ENCODE results near the gene SLC36A1. TPM values are rescaled to one million over a fixed set of nuclear protein-coding genes. Genes with fewer than 3 reads are reported as not detected.
"Not testable (repeated sequence)": the region's sequence is repeated elsewhere in the genome, so short reads cannot be mapped to it uniquely, and the experiment has no call there.

SLC36A1 gene
- polyA plus RNA-seq, 1 donor (not counting 4 experiments of a cell fraction or from before 2014, with no cell fraction given) = 9.6 TPM

DNA sequence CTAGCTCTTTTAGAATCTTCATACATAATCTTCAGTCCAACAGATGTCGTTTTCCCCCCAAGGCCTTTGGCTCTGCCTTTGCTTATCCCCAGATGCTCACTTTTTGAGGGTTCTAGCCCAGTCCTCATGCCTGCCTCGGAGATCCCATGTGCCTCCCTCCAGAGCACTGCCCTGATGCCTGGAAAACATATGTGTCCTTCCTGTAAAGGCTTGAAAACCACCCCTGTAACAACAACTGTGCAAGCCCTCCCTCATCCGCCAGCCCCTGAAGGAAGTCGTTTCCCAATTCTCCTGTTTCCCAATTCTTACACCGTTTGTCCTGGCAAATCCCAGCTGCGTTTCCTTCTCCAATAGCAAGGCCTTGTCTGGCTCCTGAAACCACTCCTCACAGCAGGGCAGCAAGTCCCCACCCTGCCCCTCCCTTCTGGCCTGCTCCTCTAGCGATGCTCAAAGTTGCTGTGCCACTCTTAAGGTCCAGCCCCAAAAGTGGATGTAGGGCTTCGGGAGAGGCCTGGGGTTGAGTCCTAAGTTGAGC is 52.2 kb downstream of the SLC36A1 start:
- dilution Hi-C loops (cut with MboI; ENCODE audit: extremely low pct_ligation_motif_present, low sequenced_read_pairs) = no loop called here
- H4K20me1 ChIP-seq (ENCODE audit: control insufficient read depth, extremely low read depth, insufficient read depth, low read length) = no peaks in the 10 kb centered on the region
- TF ChIP-seq EZH2 (IDR thresholded peaks at IDR 0.05; ENCODE audit: low read length) = no peak
- TF ChIP-seq, protein P1, sequence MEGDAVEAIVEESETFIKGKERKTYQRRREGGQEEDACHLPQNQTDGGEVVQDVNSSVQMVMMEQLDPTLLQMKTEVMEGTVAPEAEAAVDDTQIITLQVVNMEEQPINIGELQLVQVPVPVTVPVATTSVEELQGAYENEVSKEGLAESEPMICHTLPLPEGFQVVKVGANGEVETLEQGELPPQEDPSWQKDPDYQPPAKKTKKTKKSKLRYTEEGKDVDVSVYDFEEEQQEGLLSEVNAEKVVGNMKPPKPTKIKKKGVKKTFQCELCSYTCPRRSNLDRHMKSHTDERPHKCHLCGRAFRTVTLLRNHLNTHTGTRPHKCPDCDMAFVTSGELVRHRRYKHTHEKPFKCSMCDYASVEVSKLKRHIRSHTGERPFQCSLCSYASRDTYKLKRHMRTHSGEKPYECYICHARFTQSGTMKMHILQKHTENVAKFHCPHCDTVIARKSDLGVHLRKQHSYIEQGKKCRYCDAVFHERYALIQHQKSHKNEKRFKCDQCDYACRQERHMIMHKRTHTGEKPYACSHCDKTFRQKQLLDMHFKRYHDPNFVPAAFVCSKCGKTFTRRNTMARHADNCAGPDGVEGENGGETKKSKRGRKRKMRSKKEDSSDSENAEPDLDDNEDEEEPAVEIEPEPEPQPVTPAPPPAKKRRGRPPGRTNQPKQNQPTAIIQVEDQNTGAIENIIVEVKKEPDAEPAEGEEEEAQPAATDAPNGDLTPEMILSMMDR (optimal IDR thresholded peaks at IDR 0.05 in 1 of 3, IDR thresholded peaks at IDR 0.05 in 1 of 3, conservative IDR thresholded peaks at IDR 0.05 in 1 of 3; ENCODE audit: extremely low read depth in 1 of 3, insufficient read depth in 2 of 3, low read length in 3 of 3) = no peak
- H3K4me1 ChIP-seq (ENCODE audit: control insufficient read depth, extremely low read depth, insufficient read depth, low read length) = no peaks in the 10 kb centered on the region
- H3K79me2 ChIP-seq (ENCODE audit: control insufficient read depth, insufficient read depth, low read length) = no peaks in the 10 kb centered on the region
- DNase-seq (ENCODE audit: low read depth, low spot score) = no peak
- H3K9me1 ChIP-seq (ENCODE audit: control insufficient read depth, extremely low read depth, insufficient read depth, low read length) = no peaks in the 10 kb centered on the region
- H3K27me3 ChIP-seq (ENCODE audit: control insufficient read depth, extremely low read depth, insufficient read depth, low read length) = no peaks in the 10 kb centered on the region
- no peak overlapping the region for H3K4me2 ChIP-seq (ENCODE audit: control insufficient read depth, extremely low read depth, insufficient read depth, low read depth, low read length)
- no peak for FAIRE-seq
- no peak overlapping the region for H3K9ac ChIP-seq (ENCODE audit: control insufficient read depth, extremely low read depth, insufficient read depth, low read length)
- no peaks in the 10 kb centered on the region for H3K9me3 ChIP-seq (ENCODE audit: control insufficient read depth, low read depth, low read length)
- no peak overlapping the region for H2AFZ ChIP-seq (ENCODE audit: control insufficient read depth, low read length)
- H3K36me3 ChIP-seq (ENCODE audit: control insufficient read depth in 2 of 2, extremely low read depth in 1 of 2, insufficient read depth in 2 of 2, low read length in 2 of 2) = peaks cover 1 to 4% of the 10 kb centered on the region in 2 experiments
- no peak overlapping the region for H3K4me3 ChIP-seq (ENCODE audit: control insufficient read depth in 2 of 3, extremely low read depth in 1 of 3, insufficient read depth in 2 of 3, low read depth in 1 of 3, low read length in 3 of 3)
- H3K27ac ChIP-seq (ENCODE audit: control insufficient read depth, insufficient read depth, low read length) = no peak overlapping the region

DNA sequence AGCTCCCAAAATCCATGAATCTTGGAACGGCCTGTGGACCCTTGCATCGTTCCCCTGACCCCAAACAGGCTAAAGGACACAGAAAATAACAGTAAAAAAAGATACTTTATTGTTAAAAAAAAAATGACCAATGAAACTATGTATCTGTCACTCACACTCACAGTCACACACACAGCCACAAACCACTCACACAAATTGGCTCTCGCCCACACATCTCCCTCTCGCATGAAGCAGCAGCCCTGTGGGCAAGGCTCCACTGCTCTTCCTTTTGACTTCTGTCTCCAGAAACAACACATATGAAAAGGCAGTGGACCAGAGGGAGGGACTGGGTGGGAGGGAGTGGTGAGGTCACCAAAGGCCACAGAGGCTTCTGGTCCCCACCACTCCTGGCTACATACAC is 56.6 kb downstream of the SLC36A1 start:
- H3K79me2 ChIP-seq (ENCODE audit: control insufficient read depth, insufficient read depth, low read length) = no peaks in the 10 kb centered on the region
- dilution Hi-C loops (cut with MboI; ENCODE audit: extremely low pct_ligation_motif_present, low sequenced_read_pairs) = no loop called here

GRCh38 chr5:151508308-151508707 is 60.9 kb downstream of the SLC36A1 start:
- H3K27ac ChIP-seq (ENCODE audit: control insufficient read depth, insufficient read depth, low read length); H3K9me1 ChIP-seq (ENCODE audit: control insufficient read depth, extremely low read depth, insufficient read depth, low read length); H3K4me2 ChIP-seq (ENCODE audit: control insufficient read depth, extremely low read depth, insufficient read depth, low read depth, low read length); DNase-seq (ENCODE audit: low read depth, low spot score); H3K9ac ChIP-seq (ENCODE audit: control insufficient read depth, extremely low read depth, insufficient read depth, low read length); H3K79me2 ChIP-seq (ENCODE audit: control insufficient read depth, insufficient read depth, low read length); H2AFZ ChIP-seq (ENCODE audit: control insufficient read depth, low read length); H3K27me3 ChIP-seq (ENCODE audit: control insufficient read depth, extremely low read depth, insufficient read depth, low read length); FAIRE-seq; H3K4me3 ChIP-seq (ENCODE audit: control insufficient read depth in 2 of 3, extremely low read depth in 1 of 3, insufficient read depth in 2 of 3, low read depth in 1 of 3, low read length in 3 of 3); H4K20me1 ChIP-seq (ENCODE audit: control insufficient read depth, extremely low read depth, insufficient read depth, low read length); H3K9me3 ChIP-seq (ENCODE audit: control insufficient read depth, low read depth, low read length); dilution Hi-C loops (cut with MboI; ENCODE audit: extremely low pct_ligation_motif_present, low sequenced_read_pairs): not testable (repeated sequence)
- Histone ChIP-seq H3K36me3 (ENCODE audit: control insufficient read depth in 2 of 2, extremely low read depth in 1 of 2, insufficient read depth in 2 of 2, low read length in 2 of 2) (peaks cover 63 to 65% of the 10 kb centered on the region in 2 experiments), H3K4me1 (ENCODE audit: control insufficient read depth, extremely low read depth, insufficient read depth, low read length) (peaks cover 16% of the 10 kb centered on the region)

More for the DNA sequence above, 56.6 kb downstream of the SLC36A1 start:
- Histone ChIP-seq H3K27me3 (ENCODE audit: control insufficient read depth, extremely low read depth, insufficient read depth, low read length) (no peaks in the 10 kb centered on the region), H3K36me3 (ENCODE audit: control insufficient read depth in 2 of 2, extremely low read depth in 1 of 2, insufficient read depth in 2 of 2, low read length in 2 of 2) (peaks cover 33 to 40% of the 10 kb centered on the region in 2 experiments), H3K9me1 (ENCODE audit: control insufficient read depth, extremely low read depth, insufficient read depth, low read length) (no peaks in the 10 kb centered on the region), H3K9me3 (ENCODE audit: control insufficient read depth, low read depth, low read length) (no peaks in the 10 kb centered on the region), H3K27ac (ENCODE audit: control insufficient read depth, insufficient read depth, low read length) (no peak overlapping the region), H3K4me3 (ENCODE audit: control insufficient read depth in 2 of 3, extremely low read depth in 1 of 3, insufficient read depth in 2 of 3, low read depth in 1 of 3, low read length in 3 of 3) (no peak overlapping the region), H3K4me2 (ENCODE audit: control insufficient read depth, extremely low read depth, insufficient read depth, low read depth, low read length) (no peak overlapping the region), H2AFZ (ENCODE audit: control insufficient read depth, low read length) (no peak overlapping the region), H4K20me1 (ENCODE audit: control insufficient read depth, extremely low read depth, insufficient read depth, low read length) (no peaks in the 10 kb centered on the region), H3K4me1 (ENCODE audit: control insufficient read depth, extremely low read depth, insufficient read depth, low read length) (peaks cover 3% of the 10 kb centered on the region), H3K9ac (ENCODE audit: control insufficient read depth, extremely low read depth, insufficient read depth, low read length) (no peak overlapping the region)
- TF ChIP-seq, protein P1 (optimal IDR thresholded peaks at IDR 0.05 in 1 of 3, IDR thresholded peaks at IDR 0.05 in 1 of 3, conservative IDR thresholded peaks at IDR 0.05 in 1 of 3; ENCODE audit: extremely low read depth in 1 of 3, insufficient read depth in 2 of 3, low read length in 3 of 3) = no peak
- TF ChIP-seq EZH2 (IDR thresholded peaks at IDR 0.05; ENCODE audit: low read length) = no peak
- FAIRE-seq (no peak), DNase-seq (ENCODE audit: low read depth, low spot score) (no peak)
